ENCODE results near the gene TIMM23B. TPM values are rescaled to one million over a fixed set of nuclear protein-coding genes. Genes with fewer than 3 reads are reported as not detected.
"Not testable (repeated sequence)": the region's sequence is repeated elsewhere in the genome, so short reads cannot be mapped to it uniquely, and the experiment has no call there.

Gene TIMM23B
- total RNA-seq, 1 donor from 2014 or later, result 17.1 TPM

DNA sequence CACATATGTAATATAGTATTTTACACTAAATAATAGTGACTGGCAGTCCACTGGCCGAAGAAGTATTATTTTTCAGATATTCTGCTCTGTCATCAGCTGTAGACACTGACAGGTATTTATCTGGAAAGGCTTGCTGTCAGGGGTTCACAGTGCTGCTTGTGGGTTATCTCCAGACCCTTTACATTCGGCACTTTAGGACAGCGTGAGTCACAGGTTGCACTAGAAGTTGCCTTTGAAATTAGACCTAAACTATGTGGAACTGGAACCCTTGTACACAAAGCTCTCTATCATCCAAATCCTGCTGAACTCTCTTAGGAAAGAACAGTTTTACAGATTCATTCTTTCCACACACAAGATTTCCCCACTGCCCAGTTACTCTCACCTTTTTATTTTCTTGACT is 30.2 kb downstream of the TIMM23B start:
- not testable (repeated sequence) for FAIRE-seq

DNA sequence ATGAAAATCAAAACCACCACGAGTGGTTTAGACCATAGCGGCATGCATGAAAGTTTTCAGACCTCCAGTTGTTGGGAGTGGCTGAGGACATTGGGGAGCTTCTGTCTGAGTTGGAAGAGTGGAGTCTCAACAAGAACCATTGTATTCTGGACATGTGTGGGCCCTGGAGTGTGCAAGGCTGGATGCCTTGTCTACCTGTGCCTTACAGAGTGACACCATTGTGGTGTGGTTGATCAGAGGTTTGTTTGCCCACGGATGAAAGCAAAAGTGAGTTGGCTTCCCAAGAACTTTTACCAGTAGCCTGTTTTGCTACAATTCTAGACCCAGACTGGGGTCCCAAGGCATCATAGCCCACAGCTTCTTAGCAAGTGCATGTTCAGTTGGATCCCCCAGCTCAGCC is 35.9 kb downstream of the TIMM23B start:
- FAIRE-seq; DNase-seq (ENCODE audit: low spot score in 2 of 2): not testable (repeated sequence)

More for the DNA sequence above, 30.2 kb downstream of the TIMM23B start:
- DNase-seq (ENCODE audit: low spot score in 2 of 2), result not testable (repeated sequence)

DNA sequence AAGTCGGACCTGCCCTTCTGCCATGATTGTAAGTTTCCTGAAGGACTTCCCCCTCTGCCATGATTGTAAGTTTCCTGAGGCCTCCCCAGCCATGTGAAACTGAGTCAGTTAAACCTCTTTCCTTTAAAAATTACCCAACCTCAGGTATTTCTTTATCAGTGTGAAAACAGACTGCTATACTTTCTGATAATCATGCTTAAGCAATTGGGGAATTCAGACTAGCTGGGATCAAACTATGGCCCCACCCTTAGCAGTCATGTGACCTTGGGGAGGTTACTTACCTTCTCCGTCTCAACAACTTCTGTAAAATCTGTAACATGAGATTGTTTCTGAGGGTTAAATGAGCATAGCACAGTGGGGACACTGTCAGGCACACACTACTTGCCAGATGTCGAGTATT is 45.4 kb downstream of the TIMM23B start:
- not testable (repeated sequence) for FAIRE-seq

DNA sequence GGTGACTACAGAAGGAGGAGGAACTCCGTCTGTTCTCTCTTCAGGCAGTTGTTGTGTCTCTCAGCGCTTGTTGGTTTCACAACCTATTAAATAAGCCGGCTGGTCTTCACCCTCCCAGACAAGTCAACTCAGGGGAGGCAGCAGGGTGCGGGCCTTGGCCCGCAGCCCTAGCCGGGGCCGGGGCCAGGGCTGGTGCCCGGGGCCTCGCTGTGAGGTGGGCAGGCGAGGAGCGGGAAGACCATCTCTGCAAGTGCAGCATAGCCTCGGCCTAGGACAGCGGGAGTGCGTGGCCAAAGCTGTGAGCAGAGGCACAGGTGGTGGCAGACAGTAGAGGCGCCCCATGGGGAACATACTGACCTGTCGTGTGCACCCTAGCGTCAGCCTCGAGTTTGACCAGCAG is 46.5 kb downstream of the TIMM23B start, which contains the start of gene AGAP6:
AGAP6 (plus strand) TSS at position 31 of the 400 bp plus-strand sequence; CDS start at position 341, 310 bp downstream.
- FAIRE-seq; DNase-seq (ENCODE audit: low spot score in 2 of 2): not testable (repeated sequence)

More for the DNA sequence above, 45.4 kb downstream of the TIMM23B start:
- DNase-seq (ENCODE audit: low spot score in 2 of 2), result not testable (repeated sequence)

DNA sequence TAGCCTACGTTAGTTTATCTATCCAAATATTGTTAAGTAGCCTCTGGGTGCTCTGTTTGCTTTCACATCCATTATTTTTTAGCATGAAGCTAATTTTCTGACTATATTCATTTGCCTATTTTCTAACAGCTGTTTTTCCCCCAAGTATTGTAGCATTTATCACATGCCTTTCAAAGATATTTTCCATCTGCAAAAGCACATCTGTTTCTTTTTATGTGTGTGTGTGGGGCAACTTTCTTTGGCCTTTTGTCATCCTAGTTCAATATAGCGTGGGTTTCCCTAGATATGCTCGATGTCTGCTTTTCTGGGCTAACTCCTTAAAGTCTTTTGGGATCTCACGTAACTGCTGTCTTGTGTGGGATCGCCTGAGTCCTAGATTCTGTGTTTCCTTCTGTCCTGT is 53.5 kb downstream of the TIMM23B start:
- not testable (repeated sequence) for FAIRE-seq; DNase-seq (ENCODE audit: low spot score in 2 of 2)

DNA sequence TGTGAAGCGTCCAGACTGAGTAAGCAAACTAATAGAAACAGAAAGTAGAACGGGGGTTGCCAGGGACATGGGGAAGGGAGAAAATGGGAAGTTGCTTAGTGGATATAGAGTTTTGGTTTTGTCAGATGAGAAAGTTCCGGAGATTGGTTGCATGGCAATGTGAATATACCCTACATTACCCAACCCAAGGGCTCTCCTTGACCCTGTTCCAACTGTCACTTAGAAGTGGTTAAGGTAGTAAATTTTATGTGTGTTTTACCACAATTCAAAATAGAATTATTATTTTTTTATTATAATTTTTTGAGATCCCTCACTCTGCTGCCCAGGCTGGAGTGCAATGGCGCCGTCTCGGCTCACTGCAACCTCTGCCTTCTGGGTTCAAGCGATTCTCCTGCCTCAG is 72.2 kb downstream of the TIMM23B start:
- not testable (repeated sequence) for DNase-seq (ENCODE audit: low spot score in 2 of 2); FAIRE-seq

DNA sequence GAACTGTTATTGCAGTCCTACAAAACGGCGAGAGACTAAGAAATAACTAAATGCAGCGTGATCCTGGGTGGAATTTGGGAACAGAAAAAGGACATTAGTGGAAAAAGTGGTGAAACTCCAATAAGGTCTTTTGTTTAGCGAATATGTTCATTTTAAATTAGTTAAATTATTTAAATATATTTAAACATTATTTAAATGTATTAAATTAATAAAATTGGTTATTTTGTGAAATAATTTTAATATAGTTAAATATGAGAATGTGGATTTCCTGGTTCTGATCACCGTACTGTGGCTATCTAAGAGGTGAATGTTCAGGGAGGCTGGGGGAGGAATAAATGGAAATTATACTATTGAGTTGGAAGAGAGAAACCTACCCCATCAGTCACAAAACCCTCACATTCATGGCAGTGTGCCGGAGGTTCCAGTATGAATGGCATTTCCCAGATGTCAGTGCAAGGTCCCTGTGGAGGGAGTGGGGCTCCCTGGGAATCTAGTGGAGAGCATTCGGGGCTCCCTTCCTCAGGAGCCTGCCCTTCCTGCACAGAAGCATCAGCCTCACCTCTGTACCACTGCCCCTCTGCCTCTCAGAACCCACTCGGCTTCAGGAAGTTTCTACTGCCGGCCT is 73.9 kb downstream of the TIMM23B start:
- DNase-seq (ENCODE audit: low spot score in 2 of 2), result not testable (repeated sequence)

DNA sequence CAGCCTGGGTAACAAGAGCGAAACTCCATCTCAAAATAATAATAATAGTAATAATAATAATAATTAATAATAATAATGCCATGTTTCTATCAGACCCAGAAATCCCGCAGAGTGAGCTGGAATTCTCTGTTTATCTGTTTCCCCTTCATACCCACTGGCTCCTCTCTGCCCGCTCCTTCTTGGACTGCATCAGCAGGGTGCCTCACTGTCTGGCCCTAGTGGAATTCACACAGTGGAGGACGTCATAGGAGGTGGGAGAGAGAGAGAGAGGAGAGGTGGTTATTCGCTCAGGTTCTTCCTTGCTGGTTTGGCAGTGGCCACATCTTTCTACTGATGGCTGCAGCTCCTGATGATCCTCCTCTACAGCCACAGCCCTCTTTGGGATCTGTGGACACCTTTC is 75.1 kb downstream of the TIMM23B start:
- not testable (repeated sequence) for FAIRE-seq; DNase-seq (ENCODE audit: low spot score in 2 of 2)

More for the DNA sequence above, 73.9 kb downstream of the TIMM23B start:
- FAIRE-seq, result not testable (repeated sequence)

DNA sequence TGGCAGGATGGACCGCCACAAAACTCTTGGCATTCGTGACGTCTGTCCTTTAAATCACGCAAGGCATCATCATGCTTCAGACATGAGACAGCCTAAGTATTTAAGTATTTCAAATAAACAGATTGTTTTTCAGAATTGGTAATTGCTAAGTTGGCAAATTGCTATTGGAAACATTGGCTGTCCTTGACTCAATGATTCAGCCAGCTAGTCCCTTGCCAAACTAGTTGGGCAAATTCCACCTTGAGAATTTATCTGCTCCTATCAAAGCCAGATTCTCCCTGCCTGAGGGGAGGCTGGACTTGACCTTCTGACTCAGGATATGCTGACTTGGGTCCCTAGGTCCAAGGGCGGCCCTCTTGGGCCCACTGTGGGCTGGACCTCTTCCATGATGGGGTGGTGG is 75.8 kb downstream of the TIMM23B start:
- not testable (repeated sequence) for FAIRE-seq; DNase-seq (ENCODE audit: low spot score in 2 of 2)

DNA sequence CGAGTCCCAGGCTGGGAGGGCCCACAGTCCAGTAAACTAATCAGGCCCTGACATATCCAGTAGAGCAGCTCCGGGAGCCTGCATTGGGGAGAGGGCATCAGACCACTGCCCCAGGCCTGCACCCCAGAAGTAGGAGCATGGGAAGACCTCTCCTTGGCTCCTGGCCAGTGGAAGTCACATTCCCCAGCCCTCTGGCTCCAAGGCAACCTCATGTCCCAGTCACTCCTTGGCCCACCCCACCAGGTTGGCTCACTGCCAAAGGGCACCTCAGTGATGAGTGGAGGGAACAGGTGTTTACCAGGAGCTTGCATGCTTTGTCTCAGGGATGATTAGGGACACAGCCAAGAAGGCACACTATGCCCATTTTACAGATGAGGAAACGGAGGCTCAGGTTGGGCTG is 77.4 kb downstream of the TIMM23B start:
- FAIRE-seq; DNase-seq (ENCODE audit: low spot score in 2 of 2): not testable (repeated sequence)

DNA sequence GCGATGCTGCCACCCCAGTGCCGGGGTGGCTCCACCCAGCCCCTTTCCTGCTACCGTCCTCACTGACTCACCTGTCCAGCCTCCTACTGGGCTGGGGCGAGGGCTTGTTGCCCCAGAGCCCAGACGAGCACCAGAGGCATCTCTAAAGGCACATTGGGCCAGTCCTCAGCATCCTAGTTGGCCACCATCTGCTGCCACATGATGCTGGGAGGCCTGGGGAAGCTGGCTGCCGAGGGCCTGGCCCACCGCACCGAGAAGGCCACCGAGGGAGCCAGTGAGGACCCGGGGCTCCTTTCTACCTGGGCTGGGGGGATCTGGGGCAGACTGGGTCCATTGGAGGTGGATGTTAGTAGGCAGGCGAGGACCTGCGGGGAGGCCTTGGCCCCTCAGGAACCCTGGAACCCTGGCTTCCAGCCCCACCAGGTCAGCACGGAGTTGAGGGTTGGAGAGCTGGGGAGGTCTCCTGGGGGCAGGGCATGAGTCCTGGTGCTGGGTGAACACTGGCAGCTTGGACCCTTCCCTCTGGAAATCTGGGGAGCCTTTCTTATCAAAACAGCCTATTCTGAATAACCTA is 78.7 kb downstream of the TIMM23B start:
- not testable (repeated sequence) for DNase-seq (ENCODE audit: low spot score in 2 of 2); FAIRE-seq

DNA sequence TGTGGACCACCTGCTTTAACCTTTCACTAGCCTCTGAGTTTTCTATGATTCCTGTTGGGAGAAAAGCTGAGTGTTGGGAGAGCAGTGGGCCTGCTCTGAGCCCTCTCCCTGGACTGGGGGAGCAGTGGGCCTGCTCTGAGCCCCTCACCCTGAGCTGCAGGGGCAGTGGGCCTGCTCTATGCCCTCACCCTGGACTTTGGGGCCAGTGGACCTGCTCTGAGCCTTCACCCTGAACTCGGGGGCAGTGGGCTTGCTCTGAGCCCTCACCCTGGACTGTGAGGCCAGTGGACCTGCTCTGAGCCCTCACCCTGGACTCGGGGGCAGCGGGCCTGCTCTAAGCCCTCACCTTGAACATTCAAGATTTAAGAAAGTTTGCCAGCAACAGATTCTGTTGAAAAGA is 79.8 kb downstream of the TIMM23B start:
- FAIRE-seq, result no peak
- no peak for DNase-seq (ENCODE audit: low spot score in 2 of 2)

Small RNA genes within 50 kb of the gene (small RNA-seq; reads per million reads assigned to genes)
- gene RNA5SP317 (not detected), gene SNORA74C-2 (not detected)

Other genes starting within 250 kb of the TIMM23B start
- 6.9 TPM for gene OGDHL, start 179.7 kb upstream of the TIMM23B start, total RNA-seq
- 129 TPM for gene PARG, start within 50 bp of the TIMM23B start, total RNA-seq
- 3.7 TPM for gene AGAP6, start 46.4 kb downstream of the TIMM23B start, total RNA-seq
- gene WASHC2A, start 125.9 kb downstream of the TIMM23B start, total RNA-seq, result 45.2 TPM

Measured in frontal cortex (tissue), 4 donors.